HG03095 (cell line): Measurements from ENCODE around the gene OR9G1.
"Not testable (repeated sequence)": the region's sequence is repeated elsewhere in the genome, so short reads cannot be mapped to it uniquely, and the experiment has no call there.

Experiments
- ATAC-seq: cut with Tn5 transposase; IDR thresholded peaks from one replicate; pipeline ENCODE4 v1.9.1; 2021; ENCODE audit warnings: moderate library complexity; ENCODE audit not compliant: unreplicated experiment

Gene OR9G1

GRCh38 chr11:56698795-56699194, at the start of gene OR9G1:
Gene OR9G1 (plus strand): TSS chr11:56699095. CDS start chr11:56700388, 1,293 bp downstream.
- ATAC-seq = no peak

- no peak for ATAC-seq
Measured at GRCh38 chr11:56659755-56660154, 39.1 kb upstream of the OR9G1 start.

- no peak for ATAC-seq
Measured at GRCh38 chr11:56663386-56663785, 35.5 kb upstream of the OR9G1 start, which contains the start of gene OR5AR1. Gene OR5AR1 (plus strand): TSS chr11:56663686. CDS start chr11:56663686, 0 bp downstream.

GRCh38 chr11:56670984-56671383, 27.9 kb upstream of the OR9G1 start:
- ATAC-seq = no peak

GRCh38 chr11:56688554-56689100, 10.3 kb upstream of the OR9G1 start:
- ATAC-seq = no peak

GRCh38 chr11:56691179-56691578, 7.7 kb upstream of the OR9G1 start:
- ATAC-seq = not testable (repeated sequence)

GRCh38 chr11:56693428-56693827, 5.5 kb upstream of the OR9G1 start:
- ATAC-seq = no peak

GRCh38 chr11:56700242-56700913, 1.5 kb downstream of the OR9G1 start:
- ATAC-seq = no peak

- ATAC-seq = no peak
Measured at GRCh38 chr11:56700914-56701485, 2.1 kb downstream of the OR9G1 start.

- no peak for ATAC-seq
Measured at GRCh38 chr11:56705784-56706396, 7.0 kb downstream of the OR9G1 start.

- no peak for ATAC-seq
Measured at GRCh38 chr11:56706486-56706885, 7.6 kb downstream of the OR9G1 start.

GRCh38 chr11:56714206-56714605, 15.3 kb downstream of the OR9G1 start:
- ATAC-seq = no peak

GRCh38 chr11:56716379-56716854, 17.5 kb downstream of the OR9G1 start:
- no peak for ATAC-seq

- no peak for ATAC-seq
Measured at GRCh38 chr11:56720513-56720912, 21.6 kb downstream of the OR9G1 start.

- ATAC-seq = no peak
Measured at GRCh38 chr11:56740107-56740506, 41.2 kb downstream of the OR9G1 start.

GRCh38 chr11:56740886-56741285, 42.0 kb downstream of the OR9G1 start:
- ATAC-seq = no peak

- ATAC-seq = no peak
Measured at GRCh38 chr11:56748597-56748996, 49.7 kb downstream of the OR9G1 start, which contains the start of gene OR9G4. Gene OR9G4 (minus strand): TSS chr11:56748697. CDS start chr11:56743766, 4,931 bp downstream.

- no peak for ATAC-seq
Measured at GRCh38 chr11:56750190-56750589, 51.3 kb downstream of the OR9G1 start.

GRCh38 chr11:56751480-56751879, 52.6 kb downstream of the OR9G1 start:
- no peak for ATAC-seq
